HEK293 (cell line): ENCODE measurements around the gene TOR3A.

Experiments
- YY1 ChIP-seq: fragments of 450-650 bp; formaldehyde crosslinking; IDR thresholded peaks from 2 replicates; pipeline ENCODE4 v1.5.1; 2018; ENCODE audit warnings: missing biosample characterization, missing genetic modification characterization
- ZEB2 ChIP-seq: fragments of 450-650 bp; formaldehyde crosslinking; IDR thresholded peaks from 2 replicates; pipeline ENCODE4 v1.5.1; 2016; ENCODE audit warnings: missing biosample characterization, missing genetic modification characterization
- ZNF146 ChIP-seq: fragments of 450-650 bp; formaldehyde crosslinking; IDR thresholded peaks from 2 replicates; pipeline ENCODE4 v1.5.1; 2016; ENCODE audit warnings: missing biosample characterization, missing genetic modification characterization
- ZNF174 ChIP-seq: fragments of 450-650 bp; formaldehyde crosslinking; IDR thresholded peaks from 2 replicates; pipeline ENCODE4 v1.5.0; 2017; ENCODE audit warnings: missing biosample characterization, mild to moderate bottlenecking, missing genetic modification characterization
- ZNF324 ChIP-seq: fragments of 450-650 bp; formaldehyde crosslinking; IDR thresholded peaks from 2 replicates; pipeline ENCODE4 v1.5.1; 2016; ENCODE audit warnings: missing biosample characterization, missing genetic modification characterization
- ZNF416 ChIP-seq: fragments of 450-650 bp; formaldehyde crosslinking; IDR thresholded peaks from 2 replicates; pipeline ENCODE4 v1.5.1; 2016; ENCODE audit warnings: missing biosample characterization, missing genetic modification characterization
- ZNF670 ChIP-seq: fragments of 450-650 bp; formaldehyde crosslinking; IDR thresholded peaks from 2 replicates; pipeline ENCODE4 v1.5.1; 2016; ENCODE audit warnings: missing biosample characterization, missing genetic modification characterization, low read depth
- ZNF776 ChIP-seq: fragments of 450-650 bp; formaldehyde crosslinking; IDR thresholded peaks from 2 replicates; pipeline ENCODE4 v1.5.0; 2017; ENCODE audit warnings: missing biosample characterization, missing genetic modification characterization, borderline replicate concordance
- ZSCAN16 ChIP-seq: fragments of 450-650 bp; formaldehyde crosslinking; IDR thresholded peaks from 2 replicates; pipeline ENCODE4 v1.5.1; 2016; ENCODE audit warnings: missing biosample characterization, missing genetic modification characterization
- TF ChIP-seq, protein P1 (sequence below): fragments of 450-650 bp; formaldehyde crosslinking; IDR thresholded peaks from 2 replicates; pipeline ENCODE4 v1.5.1; 2016; ENCODE audit warnings: missing biosample characterization, missing genetic modification characterization
- TF ChIP-seq, protein P2 (sequence below): fragments of 450-650 bp; formaldehyde crosslinking; IDR thresholded peaks from 2 replicates; pipeline ENCODE4 v1.5.1; 2017; ENCODE audit warnings: missing biosample characterization, missing genetic modification characterization
- TF ChIP-seq, protein P3 (sequence below): fragments of 450-650 bp; formaldehyde crosslinking; IDR thresholded peaks from 2 replicates; pipeline ENCODE4 v1.5.1; 2016; ENCODE audit warnings: missing biosample characterization, missing genetic modification characterization
- TF ChIP-seq, protein P4 (sequence below): fragments of 450-650 bp; formaldehyde crosslinking; IDR thresholded peaks from 2 replicates; pipeline ENCODE4 v1.5.1; 2016; ENCODE audit warnings: missing biosample characterization, missing genetic modification characterization

DNA sequence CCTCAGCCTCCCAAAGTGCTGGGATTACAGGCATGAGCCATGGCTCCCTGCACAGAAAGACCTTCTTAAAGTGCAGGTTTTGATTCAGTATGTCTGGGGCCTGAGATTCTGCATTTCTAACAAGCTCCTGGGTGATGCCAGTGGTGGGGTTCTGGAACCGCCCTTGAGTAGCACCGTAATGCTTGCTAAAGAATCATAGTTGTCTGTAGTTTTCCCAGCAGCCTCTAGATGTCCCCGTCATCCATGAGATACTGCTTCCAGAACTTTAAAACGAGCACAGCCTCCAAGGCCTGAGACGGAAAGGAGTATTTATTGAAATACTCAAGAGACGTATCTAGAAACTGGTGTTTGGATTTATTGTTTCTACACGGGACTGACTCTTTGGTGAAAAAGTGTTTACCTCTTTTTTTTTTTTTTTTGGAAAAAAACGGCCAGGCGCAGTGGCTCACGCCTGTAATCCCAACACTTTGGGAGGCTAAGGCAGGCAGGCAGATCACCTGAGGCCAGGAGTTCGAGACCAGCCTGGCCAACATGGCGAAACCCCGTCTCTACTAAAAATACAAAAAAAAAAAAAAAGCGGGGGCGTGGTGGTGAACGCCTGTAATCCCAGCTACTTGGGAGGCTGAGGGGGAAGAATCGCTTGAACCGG is 2.6 kb upstream of the TOR3A start:
- TF ChIP-seq ZNF670 (tag by site-specific recombination), result no peak
- TF ChIP-seq ZEB2 (tag by site-specific recombination), result no peak
- TF ChIP-seq, protein P1, sequence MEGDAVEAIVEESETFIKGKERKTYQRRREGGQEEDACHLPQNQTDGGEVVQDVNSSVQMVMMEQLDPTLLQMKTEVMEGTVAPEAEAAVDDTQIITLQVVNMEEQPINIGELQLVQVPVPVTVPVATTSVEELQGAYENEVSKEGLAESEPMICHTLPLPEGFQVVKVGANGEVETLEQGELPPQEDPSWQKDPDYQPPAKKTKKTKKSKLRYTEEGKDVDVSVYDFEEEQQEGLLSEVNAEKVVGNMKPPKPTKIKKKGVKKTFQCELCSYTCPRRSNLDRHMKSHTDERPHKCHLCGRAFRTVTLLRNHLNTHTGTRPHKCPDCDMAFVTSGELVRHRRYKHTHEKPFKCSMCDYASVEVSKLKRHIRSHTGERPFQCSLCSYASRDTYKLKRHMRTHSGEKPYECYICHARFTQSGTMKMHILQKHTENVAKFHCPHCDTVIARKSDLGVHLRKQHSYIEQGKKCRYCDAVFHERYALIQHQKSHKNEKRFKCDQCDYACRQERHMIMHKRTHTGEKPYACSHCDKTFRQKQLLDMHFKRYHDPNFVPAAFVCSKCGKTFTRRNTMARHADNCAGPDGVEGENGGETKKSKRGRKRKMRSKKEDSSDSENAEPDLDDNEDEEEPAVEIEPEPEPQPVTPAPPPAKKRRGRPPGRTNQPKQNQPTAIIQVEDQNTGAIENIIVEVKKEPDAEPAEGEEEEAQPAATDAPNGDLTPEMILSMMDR (tag by site-specific recombination), result no peak; the same call in 1 of the 2 replicates
- TF ChIP-seq, protein P2, sequence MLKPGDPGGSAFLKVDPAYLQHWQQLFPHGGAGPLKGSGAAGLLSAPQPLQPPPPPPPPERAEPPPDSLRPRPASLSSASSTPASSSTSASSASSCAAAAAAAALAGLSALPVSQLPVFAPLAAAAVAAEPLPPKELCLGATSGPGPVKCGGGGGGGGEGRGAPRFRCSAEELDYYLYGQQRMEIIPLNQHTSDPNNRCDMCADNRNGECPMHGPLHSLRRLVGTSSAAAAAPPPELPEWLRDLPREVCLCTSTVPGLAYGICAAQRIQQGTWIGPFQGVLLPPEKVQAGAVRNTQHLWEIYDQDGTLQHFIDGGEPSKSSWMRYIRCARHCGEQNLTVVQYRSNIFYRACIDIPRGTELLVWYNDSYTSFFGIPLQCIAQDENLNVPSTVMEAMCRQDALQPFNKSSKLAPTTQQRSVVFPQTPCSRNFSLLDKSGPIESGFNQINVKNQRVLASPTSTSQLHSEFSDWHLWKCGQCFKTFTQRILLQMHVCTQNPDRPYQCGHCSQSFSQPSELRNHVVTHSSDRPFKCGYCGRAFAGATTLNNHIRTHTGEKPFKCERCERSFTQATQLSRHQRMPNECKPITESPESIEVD (tag by site-specific recombination), result no peak
- TF ChIP-seq, protein P3, sequence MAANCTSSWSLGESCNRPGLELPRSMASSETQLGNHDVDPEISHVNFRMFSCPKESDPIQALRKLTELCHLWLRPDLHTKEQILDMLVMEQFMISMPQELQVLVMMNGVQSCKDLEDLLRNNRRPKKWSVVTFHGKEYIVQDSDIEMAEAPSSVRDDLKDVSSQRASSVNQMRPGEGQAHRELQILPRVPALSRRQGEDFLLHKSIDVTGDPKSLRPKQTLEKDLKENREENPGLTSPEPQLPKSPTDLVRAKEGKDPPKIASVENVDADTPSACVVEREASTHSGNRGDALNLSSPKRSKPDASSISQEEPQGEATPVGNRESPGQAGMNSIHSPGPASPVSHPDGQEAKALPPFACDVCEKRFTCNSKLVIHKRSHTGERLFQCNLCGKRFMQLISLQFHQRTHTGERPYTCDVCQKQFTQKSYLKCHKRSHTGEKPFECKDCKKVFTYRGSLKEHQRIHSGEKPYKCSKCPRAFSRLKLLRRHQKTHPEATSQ, result no peak
- TF ChIP-seq, protein P4, sequence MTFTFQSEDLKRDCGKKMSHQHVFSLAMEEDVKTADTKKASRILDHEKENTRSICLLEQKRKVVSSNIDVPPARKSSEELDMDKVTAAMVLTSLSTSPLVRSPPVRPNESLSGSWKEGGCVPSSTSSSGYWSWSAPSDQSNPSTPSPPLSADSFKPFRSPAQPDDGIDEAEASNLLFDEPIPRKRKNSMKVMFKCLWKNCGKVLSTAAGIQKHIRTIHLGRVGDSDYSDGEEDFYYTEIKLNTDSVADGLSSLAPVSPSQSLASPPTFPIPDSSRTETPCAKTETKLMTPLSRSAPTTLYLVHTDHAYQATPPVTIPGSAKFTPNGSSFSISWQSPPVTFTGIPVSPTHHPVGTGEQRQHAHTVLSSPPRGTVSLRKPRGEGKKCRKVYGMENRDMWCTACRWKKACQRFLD (tag by site-specific recombination), result no peak
- no peak for TF ChIP-seq YY1
- TF ChIP-seq ZSCAN16 (tag by site-specific recombination), result no peak
- no peak for TF ChIP-seq ZNF174 (tag by site-specific recombination)
- TF ChIP-seq ZNF416 (tag by site-specific recombination), result no peak
- TF ChIP-seq ZNF324 (tag by site-specific recombination), result no peak
- no peak for TF ChIP-seq ZNF146 (tag by site-specific recombination)
- no peak for TF ChIP-seq ZNF776 (tag by site-specific recombination)
